HFF-Myc (cell line): Measurements from ENCODE around the gene NAALADL2.

Experiments
- DNase-seq: peaks from one replicate; pipeline ENCODE4 v3.0.0-alpha.2; 2011; ENCODE audit warnings: low read depth; ENCODE audit errors: extremely low read depth
- H3K4me3 ChIP-seq: replicated peaks from 2 replicates; pipeline ENCODE4 v1.5.1; 2011; ENCODE audit warnings: low read depth, mild to moderate bottlenecking, control low read depth, low read length
- TF ChIP-seq, protein P1 (sequence below): IDR thresholded peaks from 2 replicates; pipeline ENCODE4 v1.5.1; 2012; ENCODE audit warnings: mild to moderate bottlenecking, low read depth, low read length, control low read depth; ENCODE audit errors: missing control alignments

The NAALADL2 gene

DNA sequence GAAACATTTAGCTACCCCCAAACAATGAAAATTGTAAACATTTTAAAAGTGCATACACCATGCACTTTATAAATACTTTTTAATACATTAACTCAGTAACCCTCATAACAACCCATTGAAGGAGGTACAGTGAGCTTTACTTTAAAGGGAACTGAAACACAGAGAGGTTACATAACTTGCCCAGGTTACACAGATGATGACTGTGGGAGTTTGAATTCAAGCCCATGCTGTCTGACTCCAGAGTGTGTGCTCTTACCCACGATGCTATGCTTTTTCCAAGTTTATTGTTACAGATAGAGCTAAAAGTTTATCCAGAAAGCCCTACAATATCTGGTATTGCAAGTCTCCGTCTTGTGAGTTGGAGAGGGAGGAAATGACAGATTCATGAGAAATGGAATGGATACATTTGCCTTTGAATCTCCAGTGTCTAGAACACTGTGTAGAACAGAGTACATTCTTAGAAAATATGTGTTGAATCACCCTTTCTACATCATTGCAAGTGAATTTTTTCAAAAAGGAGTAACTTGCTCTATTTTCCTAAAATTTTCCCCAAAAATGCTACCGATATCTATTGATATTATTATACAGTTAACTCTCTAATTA is 428.3 kb downstream of the NAALADL2 start:
- H3K4me3 ChIP-seq: no peak overlapping the region
- TF ChIP-seq, protein P1, sequence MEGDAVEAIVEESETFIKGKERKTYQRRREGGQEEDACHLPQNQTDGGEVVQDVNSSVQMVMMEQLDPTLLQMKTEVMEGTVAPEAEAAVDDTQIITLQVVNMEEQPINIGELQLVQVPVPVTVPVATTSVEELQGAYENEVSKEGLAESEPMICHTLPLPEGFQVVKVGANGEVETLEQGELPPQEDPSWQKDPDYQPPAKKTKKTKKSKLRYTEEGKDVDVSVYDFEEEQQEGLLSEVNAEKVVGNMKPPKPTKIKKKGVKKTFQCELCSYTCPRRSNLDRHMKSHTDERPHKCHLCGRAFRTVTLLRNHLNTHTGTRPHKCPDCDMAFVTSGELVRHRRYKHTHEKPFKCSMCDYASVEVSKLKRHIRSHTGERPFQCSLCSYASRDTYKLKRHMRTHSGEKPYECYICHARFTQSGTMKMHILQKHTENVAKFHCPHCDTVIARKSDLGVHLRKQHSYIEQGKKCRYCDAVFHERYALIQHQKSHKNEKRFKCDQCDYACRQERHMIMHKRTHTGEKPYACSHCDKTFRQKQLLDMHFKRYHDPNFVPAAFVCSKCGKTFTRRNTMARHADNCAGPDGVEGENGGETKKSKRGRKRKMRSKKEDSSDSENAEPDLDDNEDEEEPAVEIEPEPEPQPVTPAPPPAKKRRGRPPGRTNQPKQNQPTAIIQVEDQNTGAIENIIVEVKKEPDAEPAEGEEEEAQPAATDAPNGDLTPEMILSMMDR: no peak
- DNase-seq: no peak

DNA sequence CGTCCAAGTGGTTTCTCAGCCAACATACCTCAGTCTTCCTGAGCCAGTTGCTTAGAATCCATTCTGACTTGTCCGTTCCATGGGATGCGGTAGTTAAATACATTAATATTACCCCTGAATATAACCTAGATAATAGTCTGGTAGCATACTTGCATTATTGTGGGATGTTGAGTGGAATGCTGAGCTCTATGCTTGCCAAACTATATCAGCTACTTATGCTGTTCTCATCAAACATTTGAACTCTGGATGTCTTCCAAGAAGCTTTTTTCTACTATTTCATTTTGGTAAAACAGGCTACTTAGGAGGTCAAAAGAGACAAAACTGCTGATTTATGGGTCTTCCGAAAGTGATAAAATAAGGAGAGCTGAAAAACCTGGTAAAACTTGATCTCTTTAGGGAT is 429.5 kb downstream of the NAALADL2 start:
- no peak overlapping the region for H3K4me3 ChIP-seq
- TF ChIP-seq, protein P1: no peak
- DNase-seq: no peak

DNA sequence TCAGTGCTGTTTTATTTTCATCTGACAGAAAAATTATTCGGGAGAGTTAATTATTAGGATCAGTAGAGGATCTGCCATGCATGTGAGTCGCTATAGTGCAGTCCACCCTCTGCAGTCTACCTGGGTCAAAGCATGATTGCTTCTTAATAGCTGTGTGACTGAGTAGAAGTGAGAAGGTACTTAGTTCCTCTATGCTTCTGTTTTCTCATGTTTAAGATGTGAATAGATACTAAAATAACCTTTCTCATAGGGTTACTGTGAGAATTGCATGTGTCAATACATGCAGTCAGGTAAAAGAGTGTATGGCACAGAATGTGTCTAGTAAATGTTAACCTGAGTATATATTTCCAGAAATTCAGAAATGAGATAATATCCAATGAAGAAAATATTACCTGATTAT is 435.7 kb downstream of the NAALADL2 start:
- H3K4me3 ChIP-seq: no peak overlapping the region
- TF ChIP-seq, protein P1: no peak
- no peak for DNase-seq

DNA sequence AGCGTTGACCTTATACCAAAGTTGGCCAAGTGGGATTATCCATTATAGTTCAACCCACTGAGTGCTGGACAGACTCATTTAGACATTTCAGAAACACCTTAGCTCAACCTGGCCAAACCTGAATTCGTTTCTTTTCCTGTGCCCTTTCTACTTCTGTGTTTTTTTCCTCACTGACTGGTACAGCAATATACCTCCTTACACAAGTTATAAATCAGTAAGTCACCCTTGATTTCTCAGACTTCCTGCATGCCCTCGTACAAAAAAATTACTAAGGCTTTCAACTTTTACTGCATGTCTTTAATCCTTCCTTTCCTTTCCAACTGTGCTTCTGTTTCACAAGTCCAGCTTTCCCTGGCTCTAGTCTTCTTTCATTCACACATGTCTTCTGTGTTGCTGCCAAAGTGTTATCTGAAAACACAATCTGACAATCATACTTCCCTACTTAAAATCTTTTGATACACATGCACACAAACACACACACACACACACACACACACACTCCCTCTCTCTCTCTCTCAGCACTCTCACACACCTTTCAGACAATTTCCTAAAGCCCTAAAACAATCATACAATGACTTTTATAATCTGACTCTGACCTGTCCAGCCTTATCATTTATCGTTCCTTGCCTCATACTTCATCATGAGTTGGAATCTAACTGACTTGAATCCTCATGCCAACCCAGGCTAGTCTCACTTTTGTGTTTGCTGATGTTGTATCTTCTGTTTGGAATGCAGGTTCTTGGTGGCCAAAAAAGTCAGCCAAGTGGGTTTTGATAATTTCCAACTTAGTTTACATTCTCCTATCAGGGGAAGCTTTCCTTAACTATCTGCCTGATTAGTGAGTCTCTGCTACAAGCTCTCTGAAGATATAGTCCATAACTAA is 436.4 kb downstream of the NAALADL2 start:
- DNase-seq: no peak
- no peak overlapping the region for H3K4me3 ChIP-seq
- TF ChIP-seq, protein P1: no peak

DNA sequence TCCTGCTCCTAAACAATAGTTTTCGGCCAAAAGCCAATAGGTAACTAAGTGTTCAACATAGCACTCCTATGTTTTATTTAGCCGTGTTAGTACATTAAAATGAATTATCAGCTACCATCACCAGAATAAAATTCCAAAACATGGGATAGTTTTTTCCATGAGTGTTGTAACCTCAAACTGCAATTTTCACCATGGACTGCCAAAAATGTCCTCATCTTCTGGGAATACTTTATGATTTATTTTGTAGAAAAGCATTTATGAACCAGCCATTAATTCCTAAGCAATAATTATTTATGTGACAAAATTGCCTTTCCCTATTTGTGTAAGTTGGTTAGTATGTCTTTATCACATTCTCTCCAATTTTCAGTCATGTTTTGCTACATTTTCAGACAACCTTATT is 438.1 kb downstream of the NAALADL2 start:
- DNase-seq: no peak
- TF ChIP-seq, protein P1: no peak

DNA sequence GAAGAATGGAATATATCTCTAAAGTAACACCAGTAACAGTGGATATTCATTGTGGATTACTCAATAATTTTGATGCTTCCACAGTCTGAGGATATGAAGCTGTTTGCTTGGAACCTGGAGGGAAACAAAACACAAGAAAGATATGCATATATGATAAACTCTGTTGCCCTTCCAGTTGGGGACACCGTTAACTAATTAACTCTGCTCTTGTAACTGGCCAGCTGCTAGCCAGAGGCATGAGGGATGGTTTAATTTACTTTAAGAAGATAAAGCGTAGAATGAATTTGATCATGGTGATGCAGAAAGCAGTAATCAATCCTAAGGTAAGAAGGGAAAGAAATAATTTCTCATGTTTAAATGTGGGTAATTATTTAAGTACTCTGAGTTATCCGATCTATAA is 442.6 kb downstream of the NAALADL2 start:
- DNase-seq: no peak
- TF ChIP-seq, protein P1: no peak
- no peak overlapping the region for H3K4me3 ChIP-seq

More for the DNA sequence above, 438.1 kb downstream of the NAALADL2 start:
- no peak overlapping the region for H3K4me3 ChIP-seq
